Gastrocnemius medialis (tissue), 4 donors: Measurements from ENCODE around the gene ITPA. TPM values are rescaled to one million over a fixed set of nuclear protein-coding genes. Genes with fewer than 3 reads are reported as not detected.
"Not testable (repeated sequence)": the region's sequence is repeated elsewhere in the genome, so short reads cannot be mapped to it uniquely, and the experiment has no call there.

ENCODE experiments used
- ATAC-seq, 2 donors: fragments of 150-250 bp; one replicate each; pipeline ENCODE4 v1.9.1; 2016
- DNase-seq, 2 donors: peaks; one replicate each; pipeline ENCODE4 v3.0.0-alpha.2; 2019
- H3K27ac ChIP-seq, 4 donors: fragments of 200-600 bp; sonication (generic); 1 replicate in 1 of 4; 2 replicates in 3 of 4; pipeline ENCODE4 v1.5.1; 2016 to 2018; ENCODE audit warnings: mild to moderate bottlenecking in 2 of 4, moderate library complexity in 1 of 4
- H3K27me3 ChIP-seq, 3 donors: fragments of 200-600 bp; sonication (generic) in 2 of 3; 1 replicate in 1 of 3; 2 replicates in 2 of 3; pipeline versions ENCODE4 v1.5.1 to v1.6.0; 2016 to 2019; ENCODE audit warnings: mild to moderate bottlenecking in 1 of 3, moderate library complexity in 1 of 3
- H3K36me3 ChIP-seq, 2 donors: fragments of 200-600 bp; sonication (generic) in 1 of 2; one replicate each; pipeline ENCODE4 v1.5.1; 2017 to 2018
- H3K4me1 ChIP-seq, 2 donors: fragments of 200-600 bp; sonication (generic) in 1 of 2; one replicate each; pipeline ENCODE4 v1.5.1; 2016 to 2017; ENCODE audit warnings: mild to moderate bottlenecking in 2 of 2
- H3K4me3 ChIP-seq, 4 donors: fragments of 200-600 bp; sonication (generic) in 3 of 4; 1 replicate in 1 of 4; 2 replicates in 3 of 4; pipeline ENCODE4 v1.5.1; 2016 to 2019; ENCODE audit warnings: mild to moderate bottlenecking in 2 of 4
- H3K9me3 ChIP-seq, 3 donors: fragments of 200-600 bp; sonication (generic) in 2 of 3; 1 replicate in 1 of 3; 2 replicates in 2 of 3; pipeline ENCODE4 v1.5.1; 2016 to 2019
- POLR2A ChIP-seq, 2 donors: fragments of 450-650 bp; IDR thresholded peaks; one replicate each; pipeline ENCODE4 v1.6.1; 2017; ENCODE audit warnings: antibody characterized with exemption in 2 of 2, mild to moderate bottlenecking in 2 of 2, moderate library complexity in 2 of 2
- in situ Hi-C, 4 donors: fragments of 200-750 bp; cut with MboI; loops; one replicate each; pipeline versions ENCODE4 v1.15.0 to v1.8.0; 2017; ENCODE audit warnings: low sequenced_read_pairs in 4 of 4
- intact Hi-C: fragments of 100-400 bp; cut with DNase I; formaldehyde crosslinking; loops from one replicate; pipeline ENCODE4 v1.15.1; 2023; ENCODE audit warnings: low total_unique reads
- total RNA-seq, 4 donors: library from RNA; depleted of rRNA; stranded (reverse); fragments of >200 nt; gene quantifications; one replicate each; pipeline versions ENCODE4 v1.1.0 to v1.2.3, GENCODE V29; 2016
- TF ChIP-seq, protein P1 (sequence below), 5 experiments: fragments of 450-650 bp in 3 of 5; fragments of 200-600 bp in 2 of 5; sonication (generic) in 2 of 5; IDR thresholded peaks in 4 of 5; conservative IDR thresholded peaks in 1 of 5; 1 replicate in 4 of 5; 2 replicates in 1 of 5; pipeline ENCODE4 v1.5.1; 2016 to 2019; ENCODE audit warnings: antibody characterized with exemption in 5 of 5, mild to moderate bottlenecking in 3 of 5, moderate library complexity in 3 of 5

Gene ITPA
- total RNA-seq, 4 donors from 2014 or later, result 27.2 to 59.5 (median 34.0) TPM

- ATAC-seq (no peak), DNase-seq (no peak)
- H3K4me1 ChIP-seq, result peaks cover 0 to 12% of the 10 kb centered on the region in 2 donors
- intact Hi-C loops (loop anchor here (2.0 kb wide), 1 partner anchor 27 kb away; the partner anchor contains the start of gene DDRGK1), in situ Hi-C loops (loop anchor here in 1 of 4 donors (25.0 kb wide), 1 partner anchor 116 kb away; the partner anchor contains the start of gene OXT)
- H3K4me3 ChIP-seq, result no peak overlapping the region
- no peak overlapping the region for H3K27ac ChIP-seq
- H3K9me3 ChIP-seq, result no peaks in the 10 kb centered on the region
- H3K27me3 ChIP-seq, result no peaks in the 10 kb centered on the region
- no peak for TF ChIP-seq POLR2A (IDR thresholded peaks at IDR 0.05)
- TF ChIP-seq, protein P1, sequence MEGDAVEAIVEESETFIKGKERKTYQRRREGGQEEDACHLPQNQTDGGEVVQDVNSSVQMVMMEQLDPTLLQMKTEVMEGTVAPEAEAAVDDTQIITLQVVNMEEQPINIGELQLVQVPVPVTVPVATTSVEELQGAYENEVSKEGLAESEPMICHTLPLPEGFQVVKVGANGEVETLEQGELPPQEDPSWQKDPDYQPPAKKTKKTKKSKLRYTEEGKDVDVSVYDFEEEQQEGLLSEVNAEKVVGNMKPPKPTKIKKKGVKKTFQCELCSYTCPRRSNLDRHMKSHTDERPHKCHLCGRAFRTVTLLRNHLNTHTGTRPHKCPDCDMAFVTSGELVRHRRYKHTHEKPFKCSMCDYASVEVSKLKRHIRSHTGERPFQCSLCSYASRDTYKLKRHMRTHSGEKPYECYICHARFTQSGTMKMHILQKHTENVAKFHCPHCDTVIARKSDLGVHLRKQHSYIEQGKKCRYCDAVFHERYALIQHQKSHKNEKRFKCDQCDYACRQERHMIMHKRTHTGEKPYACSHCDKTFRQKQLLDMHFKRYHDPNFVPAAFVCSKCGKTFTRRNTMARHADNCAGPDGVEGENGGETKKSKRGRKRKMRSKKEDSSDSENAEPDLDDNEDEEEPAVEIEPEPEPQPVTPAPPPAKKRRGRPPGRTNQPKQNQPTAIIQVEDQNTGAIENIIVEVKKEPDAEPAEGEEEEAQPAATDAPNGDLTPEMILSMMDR (IDR thresholded peaks at IDR 0.05 in 4 of 5, conservative IDR thresholded peaks at IDR 0.05 in 1 of 5), result no peak
- no peaks in the 10 kb centered on the region for H3K36me3 ChIP-seq
Observed at GRCh38 chr20:3177746-3178485, 31.4 kb upstream of the ITPA start.

DNA sequence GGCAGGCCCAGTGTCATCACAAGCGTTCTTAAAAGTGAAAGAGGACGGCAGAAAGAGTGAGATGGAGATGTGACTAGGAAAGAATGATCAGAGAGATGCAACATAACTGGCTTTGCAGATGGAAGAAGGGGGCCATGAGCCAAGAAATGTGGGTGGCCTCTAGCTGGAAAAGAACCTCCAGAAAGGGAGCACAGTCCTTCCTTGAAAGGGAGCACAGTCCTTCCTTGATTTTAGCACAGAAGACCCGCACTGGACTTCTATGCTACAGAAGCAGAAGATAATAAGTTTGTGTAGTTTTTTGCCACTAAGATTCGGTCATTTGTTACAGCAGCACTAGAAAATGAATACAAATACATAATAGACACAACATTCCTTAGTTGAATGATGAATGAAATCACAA is 29.0 kb upstream of the ITPA start:
- in situ Hi-C loops, result loop anchor here in 1 of 4 donors (25.0 kb wide), 1 partner anchor 118 kb away; the partner anchor contains the start of gene OXT

DNA sequence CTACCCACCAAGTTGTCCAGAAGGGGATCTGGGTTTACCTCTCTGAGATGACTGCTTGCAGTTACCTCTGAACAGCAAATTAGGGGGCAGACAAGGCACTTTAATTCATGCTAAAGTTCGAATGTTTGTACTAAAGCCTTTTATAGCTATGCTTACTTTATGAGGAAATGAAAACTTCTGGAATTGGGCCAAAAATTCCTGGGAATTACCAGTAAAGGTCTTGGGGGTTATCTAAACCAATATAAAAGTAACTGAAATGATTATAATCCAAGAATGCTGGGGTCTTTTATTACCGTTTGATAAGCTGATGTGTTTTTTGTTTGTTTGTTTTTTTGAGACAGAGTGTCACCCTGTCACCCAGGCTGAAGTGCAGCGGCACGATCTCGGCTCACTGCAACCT is 28.0 kb upstream of the ITPA start:
- intact Hi-C loops, result no loop called here
- ATAC-seq (no peak), DNase-seq (no peak)
- Histone ChIP-seq H3K4me3 (no peak overlapping the region), H3K27me3 (no peaks in the 10 kb centered on the region), H3K36me3 (no peaks in the 10 kb centered on the region), H3K9me3 (no peaks in the 10 kb centered on the region), H3K4me1 (no peaks in the 10 kb centered on the region), H3K27ac (no peak overlapping the region)
- TF ChIP-seq, protein P1 (IDR thresholded peaks at IDR 0.05 in 4 of 5, conservative IDR thresholded peaks at IDR 0.05 in 1 of 5), result no peak
- no peak for TF ChIP-seq POLR2A (IDR thresholded peaks at IDR 0.05)
- in situ Hi-C loops, result loop anchor here in 1 of 4 donors (25.0 kb wide), 1 partner anchor 119 kb away; the partner anchor contains the start of gene OXT

More for the DNA sequence above, 29.0 kb upstream of the ITPA start:
- Histone ChIP-seq H3K27ac (no peak overlapping the region), H3K4me3 (no peak overlapping the region), H3K27me3 (no peaks in the 10 kb centered on the region), H3K9me3 (no peaks in the 10 kb centered on the region), H3K4me1 (no peaks in the 10 kb centered on the region), H3K36me3 (no peaks in the 10 kb centered on the region)
- ATAC-seq (no peak), DNase-seq (no peak)
- intact Hi-C loops, result no loop called here
- no peak for TF ChIP-seq POLR2A (IDR thresholded peaks at IDR 0.05)
- TF ChIP-seq, protein P1 (IDR thresholded peaks at IDR 0.05 in 4 of 5, conservative IDR thresholded peaks at IDR 0.05 in 1 of 5), result no peak

GRCh38 chr20:3182429-3182828 is 26.9 kb upstream of the ITPA start:
- H3K9me3 ChIP-seq, H3K4me3 ChIP-seq, H3K36me3 ChIP-seq, H3K27me3 ChIP-seq, intact Hi-C loops, H3K4me1 ChIP-seq, ATAC-seq, DNase-seq, H3K27ac ChIP-seq: not testable (repeated sequence)
- in situ Hi-C loops, result loop anchor here in 1 of 4 donors (25.0 kb wide), 1 partner anchor 120 kb away; the partner anchor contains the start of gene OXT

DNA sequence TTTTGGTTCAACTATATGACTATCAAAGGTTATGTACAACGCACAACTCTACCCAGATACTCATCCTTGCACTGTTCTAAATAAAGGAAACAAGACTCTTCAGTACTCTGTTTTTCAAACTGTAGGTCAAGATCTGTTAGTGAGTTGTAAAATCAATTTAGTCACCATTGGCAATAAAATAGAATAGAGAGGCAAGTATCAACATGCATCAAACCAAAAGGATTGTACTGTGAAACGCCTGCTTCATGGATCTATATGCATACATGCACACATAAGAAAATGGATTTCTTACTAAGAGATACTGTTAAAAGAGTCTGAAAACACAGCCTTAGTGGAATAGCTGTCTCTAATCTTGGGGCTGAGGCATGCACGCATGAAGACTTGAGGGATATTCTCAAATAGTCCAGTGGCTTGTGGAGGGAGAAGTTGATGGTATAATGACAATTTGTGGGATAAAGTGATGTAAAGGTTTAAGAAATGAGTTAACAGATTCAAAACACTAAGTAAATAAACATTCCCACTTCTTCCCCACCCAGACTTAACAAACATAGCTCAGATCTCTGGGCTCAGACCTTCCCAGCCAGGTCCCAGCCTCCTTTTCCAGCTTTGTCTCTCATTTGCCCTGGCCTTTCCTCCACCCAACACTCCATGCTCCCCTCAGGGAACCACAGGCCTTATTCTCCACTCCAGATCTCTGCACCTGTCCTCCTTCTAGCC is 25.2 kb upstream of the ITPA start:
- no peaks in the 10 kb centered on the region for H3K4me1 ChIP-seq
- ATAC-seq, result no peak
- no peaks in the 10 kb centered on the region for H3K9me3 ChIP-seq
- in situ Hi-C loops (loop anchor here in 1 of 4 donors (25.0 kb wide), 1 partner anchor 122 kb away; the partner anchor contains the start of gene OXT), intact Hi-C loops (no loop called here)
- H3K36me3 ChIP-seq, result no peaks in the 10 kb centered on the region
- no peaks in the 10 kb centered on the region for H3K27me3 ChIP-seq
- H3K27ac ChIP-seq, result no peak overlapping the region
- TF ChIP-seq, protein P1 (IDR thresholded peaks at IDR 0.05 in 4 of 5, conservative IDR thresholded peaks at IDR 0.05 in 1 of 5), result no peak
- TF ChIP-seq POLR2A (IDR thresholded peaks at IDR 0.05), result no peak
- H3K4me3 ChIP-seq, result no peak overlapping the region
- DNase-seq, result no peak

DNA sequence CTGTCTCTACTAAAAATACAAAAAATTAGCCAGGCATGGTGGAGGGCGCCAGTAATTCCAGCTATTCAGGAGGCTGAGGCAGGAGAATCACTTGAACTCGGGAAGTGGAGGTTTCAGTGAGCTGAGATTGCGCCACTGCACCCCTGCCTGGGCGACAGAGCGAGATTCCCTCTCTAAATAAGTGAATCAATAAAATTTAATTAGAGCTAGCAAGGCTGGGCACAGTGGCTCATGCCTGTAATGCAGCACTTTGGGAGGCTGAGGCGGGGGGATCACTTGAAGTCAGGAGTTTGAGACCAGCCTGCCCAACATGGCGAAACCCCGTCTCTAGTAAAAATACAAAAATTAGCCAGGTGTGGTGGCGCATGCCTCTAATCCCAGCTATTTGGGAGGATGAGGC is 21.4 kb upstream of the ITPA start:
- H3K4me1 ChIP-seq, DNase-seq, ATAC-seq, H3K27me3 ChIP-seq, H3K9me3 ChIP-seq, H3K27ac ChIP-seq, intact Hi-C loops, H3K4me3 ChIP-seq: not testable (repeated sequence)
- in situ Hi-C loops, result loop anchor here in 1 of 4 donors (25.0 kb wide), 1 partner anchor 126 kb away; the partner anchor contains the start of gene OXT
- H3K36me3 ChIP-seq, result peaks cover 0 to 33% of the 10 kb centered on the region in 2 donors
